Dedifferentiated amniotic fluid mesenchymal stem cell (primary cell): ENCODE measurements around the gene PIK3C3.
"Not testable (repeated sequence)": the region's sequence is repeated elsewhere in the genome, so short reads cannot be mapped to it uniquely, and the experiment has no call there.

Source experiments
- DNase-seq: peaks from one replicate; pipeline ENCODE4 v3.0.0-alpha.2; 2016; ENCODE audit errors: extremely low spot score

PIK3C3 gene

GRCh38 chr18:41965634-41966255, 10.7 kb downstream of the PIK3C3 start:
- no peak for DNase-seq

GRCh38 chr18:41966943-41967342, 11.9 kb downstream of the PIK3C3 start:
- DNase-seq = no peak

DNA sequence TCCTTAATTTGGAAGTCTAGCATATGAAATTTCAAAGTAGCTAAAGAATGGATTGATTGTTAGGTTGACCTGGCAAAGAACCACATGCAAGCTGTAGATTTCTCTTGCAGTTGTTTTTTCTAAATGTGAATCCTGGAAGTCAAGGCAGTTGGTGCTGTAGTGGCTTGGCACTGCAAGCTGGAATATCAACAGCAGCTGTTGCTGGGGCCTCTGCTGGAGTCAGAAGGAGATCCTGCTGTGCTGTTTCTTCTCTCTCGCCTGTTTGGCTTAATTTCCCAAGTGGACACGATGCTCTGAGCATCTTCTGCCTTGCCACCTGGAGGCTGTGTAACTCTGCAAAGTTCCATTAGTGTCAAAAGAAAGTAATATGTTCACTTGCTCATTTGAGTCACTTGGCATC, 12.6 kb downstream of the PIK3C3 start:
- DNase-seq = no peak

DNA sequence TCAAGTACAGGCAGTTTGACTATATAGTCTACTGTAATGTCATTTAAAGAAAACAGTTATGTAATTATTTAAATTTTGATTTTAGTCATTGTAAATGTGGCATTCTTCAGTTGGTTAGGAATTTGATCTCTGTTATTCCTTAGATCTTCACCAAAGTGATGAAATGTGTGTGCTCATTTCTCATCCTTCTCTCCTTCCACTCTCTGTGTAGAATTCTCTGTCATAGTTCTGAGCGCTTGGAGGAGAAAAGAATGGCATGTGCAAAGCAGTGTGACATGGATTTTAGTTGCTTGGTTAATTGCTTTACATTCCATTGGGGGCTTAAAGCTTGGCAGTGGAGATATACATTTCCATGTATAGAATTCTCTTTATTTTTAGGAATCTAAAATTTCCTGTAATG, 14.8 kb downstream of the PIK3C3 start:
- no peak for DNase-seq

GRCh38 chr18:41972067-41972925, 17.3 kb downstream of the PIK3C3 start:
- no peak for DNase-seq

DNA sequence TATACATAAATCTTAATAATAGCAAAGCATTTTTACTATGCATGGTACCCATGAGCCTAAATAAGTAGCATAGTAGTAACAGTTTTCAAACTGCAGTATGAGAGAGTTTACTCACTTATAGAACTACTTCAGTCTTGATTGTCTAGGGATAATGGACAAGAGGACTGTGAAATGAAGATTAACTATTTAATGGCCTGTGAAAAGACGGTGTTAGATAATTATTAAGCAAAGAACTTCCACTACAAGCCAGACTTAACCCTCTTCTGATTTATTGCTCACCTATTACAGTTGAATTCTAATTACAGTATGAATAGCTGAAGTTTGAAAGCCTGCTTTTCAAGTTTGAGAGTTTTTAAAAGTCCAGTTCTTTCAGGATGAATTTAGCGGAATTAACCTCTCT, 18.9 kb downstream of the PIK3C3 start:
- no peak for DNase-seq

GRCh38 chr18:41974796-41975201, 19.8 kb downstream of the PIK3C3 start:
- DNase-seq = no peak

DNA sequence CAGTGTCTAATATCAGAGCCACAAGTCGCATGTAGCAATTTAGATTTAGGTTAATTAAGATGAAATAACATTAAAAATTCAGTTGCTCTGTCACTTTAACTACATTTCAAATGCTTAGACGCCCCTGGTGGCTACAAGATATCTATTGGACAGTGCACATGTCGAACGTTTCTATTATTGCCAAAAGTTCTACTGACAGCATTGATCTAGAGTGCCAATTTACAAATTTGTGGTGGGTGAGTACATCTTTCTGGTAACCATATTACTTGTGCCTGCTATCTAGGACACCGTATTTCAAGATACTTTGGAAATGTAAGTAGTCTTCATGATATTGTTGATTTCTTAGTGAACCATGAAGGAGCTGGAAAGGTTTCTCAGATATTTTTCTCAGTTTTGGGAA, 20.2 kb downstream of the PIK3C3 start:
- DNase-seq = no peak

GRCh38 chr18:41977233-41977632, 22.2 kb downstream of the PIK3C3 start:
- no peak for DNase-seq

DNA sequence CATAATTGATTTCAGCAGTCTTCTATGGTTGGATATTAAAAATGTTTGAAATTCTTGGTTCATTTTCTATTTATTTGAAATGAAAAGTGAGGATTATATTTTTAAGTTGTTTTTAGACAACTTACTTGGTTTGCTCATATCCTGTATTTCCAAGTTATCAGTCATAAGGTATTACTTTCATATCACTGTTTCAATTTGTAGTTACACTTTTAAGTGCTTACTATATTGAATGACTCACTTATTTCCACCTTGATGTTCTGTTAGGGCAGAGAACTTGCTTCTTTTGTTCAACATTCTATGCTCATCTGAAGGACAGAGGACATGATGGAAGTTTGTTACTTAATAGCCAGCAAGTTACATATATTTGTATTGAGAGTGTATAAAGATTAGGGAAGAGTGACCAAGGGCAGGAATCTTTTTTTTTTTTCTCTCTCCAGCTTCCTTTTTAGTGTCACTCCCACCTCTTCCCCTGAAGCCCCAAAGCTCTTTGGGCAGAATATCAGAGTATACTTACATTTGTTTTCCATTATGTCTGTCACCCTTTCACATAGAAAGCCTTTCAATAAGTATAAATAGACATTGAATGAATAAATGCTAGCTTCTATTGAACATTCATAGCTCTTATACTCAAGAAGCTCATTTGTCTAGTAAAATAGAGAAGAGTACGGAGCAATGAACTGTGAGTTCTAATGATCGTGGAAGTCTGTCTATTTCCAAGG, 28.1 kb downstream of the PIK3C3 start:
- no peak for DNase-seq

GRCh38 chr18:41985914-41986313, 30.9 kb downstream of the PIK3C3 start:
- DNase-seq = no peak

- no peak for DNase-seq
Measured at GRCh38 chr18:41989508-41989907, 34.5 kb downstream of the PIK3C3 start.

DNA sequence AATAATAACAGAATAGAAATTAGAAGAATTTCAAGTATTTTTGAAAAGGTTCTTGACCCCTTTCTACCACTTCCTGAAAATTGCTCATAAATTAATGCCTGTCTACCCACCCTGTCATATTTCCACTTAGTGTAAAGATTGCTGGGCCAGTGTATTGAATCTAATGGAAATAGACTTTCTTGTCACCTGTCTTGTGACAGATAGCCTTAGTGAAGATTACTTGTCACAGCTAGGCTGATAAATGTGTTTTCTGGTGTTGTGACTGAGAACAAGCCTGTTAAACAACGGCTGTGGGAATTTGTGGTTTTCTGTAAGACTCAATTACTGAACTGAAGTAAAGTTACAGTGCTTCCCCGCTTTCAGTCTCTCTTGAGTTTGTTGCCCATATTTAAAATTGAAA, 37.0 kb downstream of the PIK3C3 start:
- no peak for DNase-seq

GRCh38 chr18:41992703-41993102, 37.7 kb downstream of the PIK3C3 start:
- no peak for DNase-seq

DNA sequence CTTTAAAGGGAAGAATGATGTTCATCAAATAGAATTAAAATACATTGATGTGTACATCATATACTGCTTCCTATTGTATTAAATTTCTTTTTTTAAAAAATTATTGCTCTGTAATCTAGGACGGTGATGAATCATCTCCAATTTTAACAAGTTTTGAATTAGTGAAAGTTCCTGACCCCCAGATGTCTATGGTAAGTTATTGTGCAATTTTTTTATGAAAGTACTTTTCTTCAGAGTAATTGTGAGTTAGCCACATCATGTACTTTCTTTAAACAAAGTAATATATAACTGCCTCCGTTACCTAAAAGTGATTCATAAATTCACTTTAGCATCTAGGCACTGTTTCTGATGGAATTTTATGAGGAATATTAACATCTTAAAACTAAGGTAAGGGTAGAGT, 38.1 kb downstream of the PIK3C3 start:
- DNase-seq = no peak

- DNase-seq = no peak
Measured at GRCh38 chr18:41996020-41996419, 41.0 kb downstream of the PIK3C3 start.

DNA sequence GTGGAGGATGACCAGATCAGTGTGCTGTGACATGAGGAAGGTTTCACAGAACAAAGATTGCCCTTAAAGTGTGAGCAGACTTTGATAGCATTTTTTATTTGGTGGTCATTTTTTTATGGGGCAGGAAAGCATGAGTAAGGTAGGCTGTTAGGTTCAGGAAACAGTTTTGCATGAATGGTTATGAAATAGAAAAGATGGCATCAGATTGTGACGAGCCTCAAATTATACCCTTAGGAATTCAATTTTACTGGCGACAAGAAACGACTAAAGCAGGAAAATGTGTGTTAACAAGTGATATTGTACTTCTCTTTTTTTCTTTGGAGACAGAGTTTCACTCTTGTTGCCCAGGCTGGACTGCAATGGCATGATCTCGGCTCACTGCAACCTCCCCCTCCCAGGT, 44.7 kb downstream of the PIK3C3 start:
- DNase-seq = no peak

DNA sequence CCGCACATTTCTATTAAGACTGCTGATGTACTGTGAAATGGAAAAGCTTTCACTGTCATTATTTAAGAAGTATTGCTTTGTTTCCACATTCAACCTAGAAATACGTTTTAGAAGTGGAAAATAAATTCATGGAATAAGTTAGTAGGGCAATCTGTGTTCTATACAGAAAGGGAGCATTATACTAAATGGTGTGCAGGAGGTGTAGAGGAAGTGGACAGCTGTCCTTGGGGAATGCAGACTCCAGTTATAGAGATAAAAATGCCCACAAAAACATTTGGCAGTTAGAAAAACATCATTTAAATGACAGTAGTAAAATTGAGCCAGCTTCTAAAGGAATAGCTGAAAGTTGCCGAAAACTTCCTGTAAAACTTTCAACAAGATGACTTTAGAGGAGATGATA, 46.8 kb downstream of the PIK3C3 start:
- no peak for DNase-seq

DNA sequence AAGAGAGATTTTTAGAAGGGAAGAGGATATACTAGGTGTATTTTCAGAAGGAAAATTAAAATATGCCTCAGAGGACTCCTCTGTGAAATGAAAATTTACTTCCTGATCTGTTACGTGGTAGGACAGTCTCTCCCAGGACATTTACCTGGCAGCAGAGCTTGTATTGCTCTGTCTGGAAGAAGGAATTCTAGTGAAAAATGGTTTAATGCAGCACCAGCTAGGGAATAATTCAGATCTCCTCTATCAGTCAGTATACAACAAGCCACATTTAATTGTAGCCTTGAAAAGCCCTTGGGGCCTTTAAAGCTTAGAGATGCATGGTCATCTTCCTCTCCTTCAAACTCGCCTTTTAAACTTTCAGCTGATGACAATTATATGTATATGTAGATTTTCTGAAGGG, 49.6 kb downstream of the PIK3C3 start:
- DNase-seq = no peak

GRCh38 chr18:42005782-42006181, 50.7 kb downstream of the PIK3C3 start:
- DNase-seq = no peak

DNA sequence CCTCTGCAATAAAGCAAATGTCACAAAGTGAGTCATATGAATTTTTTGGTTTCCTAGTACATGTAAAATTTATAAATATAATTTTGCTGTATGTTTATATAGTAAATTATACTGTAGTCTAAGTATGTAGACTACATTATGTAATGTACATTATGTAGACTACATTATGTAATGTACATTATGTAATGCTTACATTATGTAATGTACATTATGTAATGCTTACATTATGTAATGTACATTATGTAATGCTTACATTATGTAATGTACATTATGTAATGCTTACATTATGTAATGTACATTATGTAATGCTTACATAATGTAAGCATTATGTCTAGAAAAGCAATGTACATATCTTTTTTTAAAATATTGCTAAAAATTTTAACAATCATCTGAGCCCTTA, 54.4 kb downstream of the PIK3C3 start:
- not testable (repeated sequence) for DNase-seq

DNA sequence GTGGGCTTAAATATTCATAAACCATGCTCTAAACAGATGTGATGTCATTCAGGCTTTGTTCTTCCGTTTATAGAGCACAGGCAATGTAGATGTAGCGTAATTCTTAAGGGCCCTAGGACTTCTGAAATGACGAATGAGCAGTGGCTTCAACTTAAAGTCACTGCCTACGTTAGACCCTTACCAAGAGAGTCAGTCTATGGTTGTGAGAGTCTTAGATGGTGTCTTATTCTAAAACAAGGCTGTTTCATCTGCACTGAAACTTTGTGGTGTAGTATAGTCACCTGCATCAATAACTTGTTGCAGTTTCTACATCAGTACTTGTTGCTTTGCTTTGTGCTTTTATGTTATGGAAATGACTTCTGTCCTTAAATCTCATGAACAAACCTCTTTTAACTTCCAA, 56.0 kb downstream of the PIK3C3 start:
- no peak for DNase-seq

- DNase-seq = no peak
Measured at GRCh38 chr18:42018831-42019230, 63.8 kb downstream of the PIK3C3 start.
